Neural crest cell (in vitro differentiated cells): ENCODE measurements around the gene DOK4. TPM values are rescaled to one million over a fixed set of nuclear protein-coding genes. Genes with fewer than 3 reads are reported as not detected.

Experiments
- DNase-seq: peaks from one replicate; pipeline ENCODE4 v3.0.0; 2021; ENCODE audit warnings: low read depth, mixed read lengths, low spot score
- H3K27ac Mint-ChIP-seq: one replicate; pipeline ENCODE4 v1.8.0; 2021; ENCODE audit warnings: mild to moderate bottlenecking, mixed read lengths; ENCODE audit not compliant: unreplicated experiment
- H3K27me3 Mint-ChIP-seq: 2 replicates; pipeline ENCODE4 v1.8.0; 2021; ENCODE audit warnings: low read depth, mild to moderate bottlenecking, mixed read lengths
- H3K36me3 Mint-ChIP-seq: 2 replicates; pipeline ENCODE4 v1.8.0; 2021; ENCODE audit warnings: low read depth, mild to moderate bottlenecking, mixed read lengths
- H3K4me1 Mint-ChIP-seq: 2 replicates; pipeline ENCODE4 v1.8.0; 2021; ENCODE audit warnings: mixed read lengths
- H3K4me3 Mint-ChIP-seq: one replicate; pipeline ENCODE4 v1.8.0; 2021; ENCODE audit warnings: mild to moderate bottlenecking, mixed read lengths
- H3K9me3 Mint-ChIP-seq: 2 replicates; pipeline ENCODE4 v1.8.0; 2021; ENCODE audit warnings: mixed read lengths
- total RNA-seq: library from RNA; stranded (reverse); gene quantifications from 2 replicates; pipeline ENCODE4 v1.2.1, GENCODE V29; 2021
- TF ChIP-seq, protein P1 (sequence below): fragments of 200-600 bp; sonication (generic); conservative IDR thresholded peaks from 2 replicates; pipeline ENCODE4 v1.5.0; 2021; ENCODE audit warnings: antibody characterized with exemption, mild to moderate bottlenecking

Gene DOK4
- total RNA-seq, 1 donor from 2014 or later = 22.7 TPM

DNA sequence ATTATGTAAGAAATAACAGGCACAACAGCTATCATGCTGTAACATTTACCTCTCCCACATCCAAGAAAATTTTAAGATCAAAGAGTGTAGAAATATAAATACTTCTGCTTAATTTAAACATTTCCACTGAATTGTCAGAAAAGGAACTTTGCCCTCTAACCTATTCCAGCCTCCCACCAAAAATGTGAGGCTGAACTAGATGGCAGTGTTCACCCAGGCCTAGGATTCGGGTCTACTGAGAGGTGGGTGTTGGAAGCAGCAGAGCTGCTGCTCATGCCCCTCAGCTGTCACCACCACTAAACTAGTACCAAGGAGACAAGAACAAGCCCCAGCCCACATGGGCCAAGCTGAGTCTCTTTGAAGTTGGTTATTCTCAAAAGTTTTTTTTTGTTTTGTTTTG is 50.5 kb downstream of the DOK4 start:
- Mint-ChIP-seq H3K9me3 (no peaks in the 10 kb centered on the region), H3K27ac (no peak overlapping the region), H3K27me3 (no peaks in the 10 kb centered on the region), H3K4me1 (no peaks in the 10 kb centered on the region), H3K4me3 (no peak overlapping the region), H3K36me3 (peaks cover 37% of the 10 kb centered on the region)
- no peak for DNase-seq
- TF ChIP-seq, protein P1, sequence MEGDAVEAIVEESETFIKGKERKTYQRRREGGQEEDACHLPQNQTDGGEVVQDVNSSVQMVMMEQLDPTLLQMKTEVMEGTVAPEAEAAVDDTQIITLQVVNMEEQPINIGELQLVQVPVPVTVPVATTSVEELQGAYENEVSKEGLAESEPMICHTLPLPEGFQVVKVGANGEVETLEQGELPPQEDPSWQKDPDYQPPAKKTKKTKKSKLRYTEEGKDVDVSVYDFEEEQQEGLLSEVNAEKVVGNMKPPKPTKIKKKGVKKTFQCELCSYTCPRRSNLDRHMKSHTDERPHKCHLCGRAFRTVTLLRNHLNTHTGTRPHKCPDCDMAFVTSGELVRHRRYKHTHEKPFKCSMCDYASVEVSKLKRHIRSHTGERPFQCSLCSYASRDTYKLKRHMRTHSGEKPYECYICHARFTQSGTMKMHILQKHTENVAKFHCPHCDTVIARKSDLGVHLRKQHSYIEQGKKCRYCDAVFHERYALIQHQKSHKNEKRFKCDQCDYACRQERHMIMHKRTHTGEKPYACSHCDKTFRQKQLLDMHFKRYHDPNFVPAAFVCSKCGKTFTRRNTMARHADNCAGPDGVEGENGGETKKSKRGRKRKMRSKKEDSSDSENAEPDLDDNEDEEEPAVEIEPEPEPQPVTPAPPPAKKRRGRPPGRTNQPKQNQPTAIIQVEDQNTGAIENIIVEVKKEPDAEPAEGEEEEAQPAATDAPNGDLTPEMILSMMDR = no peak

DNA sequence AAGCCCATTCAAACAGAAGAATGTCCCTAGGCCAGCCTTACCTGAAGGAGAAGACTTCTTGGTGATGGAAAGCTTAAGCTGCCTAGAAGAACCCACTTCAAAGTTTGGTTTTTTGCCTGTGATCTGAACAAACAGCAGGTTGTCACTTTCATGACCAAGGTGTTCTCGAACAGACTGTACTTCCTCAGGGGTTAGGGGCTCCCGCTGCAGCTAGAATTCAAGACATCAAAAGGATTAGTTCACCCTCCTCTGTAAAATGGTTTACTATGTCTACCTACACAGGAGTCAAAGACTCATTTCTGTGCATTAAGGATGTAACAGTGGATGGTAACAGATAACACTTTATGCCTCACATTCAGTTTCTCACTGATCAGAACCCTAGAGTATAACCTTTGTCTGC is 52.3 kb downstream of the DOK4 start:
- peaks cover 28% of the 10 kb centered on the region for H3K36me3 Mint-ChIP-seq
- H3K4me3 Mint-ChIP-seq = no peak overlapping the region
- H3K27me3 Mint-ChIP-seq = no peaks in the 10 kb centered on the region
- no peak overlapping the region for H3K27ac Mint-ChIP-seq
- TF ChIP-seq, protein P1 = no peak
- DNase-seq = no peak
- H3K9me3 Mint-ChIP-seq = no peaks in the 10 kb centered on the region
- H3K4me1 Mint-ChIP-seq = no peaks in the 10 kb centered on the region

DNA sequence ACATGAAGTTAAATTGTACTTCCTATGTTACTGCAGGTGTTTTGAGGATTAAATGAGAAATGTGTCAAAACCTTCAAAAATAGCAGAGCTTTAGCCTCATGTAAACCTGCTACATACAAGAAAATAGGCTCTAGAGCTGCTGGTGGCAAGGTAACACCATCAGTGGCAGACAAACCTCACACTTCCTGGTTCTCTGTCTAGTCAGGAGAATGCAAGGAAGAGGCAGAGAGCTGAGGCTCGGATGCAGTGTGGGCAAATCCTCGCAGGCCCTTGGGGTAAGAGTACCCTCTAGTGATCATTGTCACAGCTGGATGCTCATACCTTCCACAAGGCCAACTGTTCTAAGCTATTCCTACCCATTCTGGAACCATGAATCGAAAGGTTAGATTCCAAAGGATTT is 53.3 kb downstream of the DOK4 start:
- Mint-ChIP-seq H3K27ac (no peak overlapping the region), H3K4me3 (no peak overlapping the region), H3K36me3 (peaks cover 26% of the 10 kb centered on the region), H3K4me1 (no peaks in the 10 kb centered on the region), H3K27me3 (no peaks in the 10 kb centered on the region), H3K9me3 (no peaks in the 10 kb centered on the region)
- no peak for DNase-seq
- TF ChIP-seq, protein P1 = no peak

DNA sequence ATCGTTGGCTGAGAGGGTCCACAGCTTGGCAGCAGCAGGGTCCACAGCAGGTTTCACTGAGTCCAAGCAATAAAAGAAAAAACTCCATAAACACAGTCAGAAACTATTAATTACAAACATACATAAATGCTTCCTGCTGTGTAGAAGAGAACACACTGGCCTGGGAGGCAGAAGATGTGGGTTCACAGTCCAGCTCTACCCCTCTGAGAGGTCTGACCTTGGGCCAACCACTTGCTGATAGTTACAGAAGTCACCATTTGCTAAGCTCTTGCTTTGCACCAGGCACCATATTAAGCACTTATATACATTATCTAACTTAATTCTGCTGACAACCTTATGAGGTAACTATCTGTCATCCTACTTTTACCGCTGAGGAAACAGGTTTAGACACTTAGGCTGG is 53.8 kb downstream of the DOK4 start:
- H3K36me3 Mint-ChIP-seq = peaks cover 25% of the 10 kb centered on the region
- no peaks in the 10 kb centered on the region for H3K4me1 Mint-ChIP-seq

DNA sequence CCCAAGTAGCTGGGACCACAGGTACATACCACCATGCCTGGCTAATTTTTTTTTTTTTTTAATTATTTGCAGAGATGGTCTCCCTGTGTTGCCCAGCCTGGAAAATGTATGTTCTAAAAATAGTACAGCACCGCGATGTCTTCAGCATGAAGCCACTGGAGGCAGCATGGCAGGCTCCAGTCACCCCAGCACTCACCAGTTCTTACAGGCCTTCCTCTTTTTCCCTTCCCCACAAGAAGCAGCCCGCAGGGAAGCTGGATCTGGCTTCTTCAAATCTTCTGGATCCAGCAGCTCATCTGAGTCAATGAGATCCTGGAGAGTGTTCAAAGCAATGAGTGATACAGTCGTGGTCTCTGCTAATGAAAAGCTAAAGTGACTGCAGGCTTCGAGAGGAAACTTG is 55.3 kb downstream of the DOK4 start:
- Mint-ChIP-seq H3K4me3 (no peak overlapping the region), H3K27ac (no peak overlapping the region), H3K9me3 (no peaks in the 10 kb centered on the region), H3K4me1 (no peaks in the 10 kb centered on the region), H3K36me3 (peaks cover 25% of the 10 kb centered on the region), H3K27me3 (no peaks in the 10 kb centered on the region)
- TF ChIP-seq, protein P1 = no peak
- no peak for DNase-seq

More for the DNA sequence above, 53.8 kb downstream of the DOK4 start:
- TF ChIP-seq, protein P1 = no peak
- no peaks in the 10 kb centered on the region for H3K27me3 Mint-ChIP-seq
- no peak overlapping the region for H3K4me3 Mint-ChIP-seq
- H3K27ac Mint-ChIP-seq = no peak overlapping the region
- no peak for DNase-seq
- no peaks in the 10 kb centered on the region for H3K9me3 Mint-ChIP-seq

DNA sequence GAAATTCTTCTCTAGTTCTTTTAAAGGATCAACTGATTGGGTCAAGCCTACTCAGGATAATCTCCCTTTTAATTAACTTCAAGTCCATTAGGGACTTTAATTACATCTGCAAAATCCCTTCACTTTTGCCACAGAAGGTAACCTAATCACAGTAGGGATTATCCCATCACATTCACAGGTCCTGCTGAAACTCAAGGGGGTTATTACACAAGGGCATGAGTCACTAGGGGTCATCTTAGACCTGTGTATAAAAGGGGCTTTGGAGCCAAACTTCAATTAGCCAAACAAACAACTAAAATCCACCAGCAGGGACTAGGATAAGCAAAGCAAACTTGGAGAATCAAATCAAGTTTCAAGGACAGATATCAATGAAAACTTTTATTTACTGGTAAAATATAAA is 58.5 kb downstream of the DOK4 start:
- peaks cover 21% of the 10 kb centered on the region for H3K36me3 Mint-ChIP-seq
- TF ChIP-seq, protein P1 = no peak
- H3K4me3 Mint-ChIP-seq = no peak overlapping the region
- no peaks in the 10 kb centered on the region for H3K9me3 Mint-ChIP-seq
- H3K27ac Mint-ChIP-seq = peak overlapping the region; percentile 45
- DNase-seq = no peak
- H3K4me1 Mint-ChIP-seq = no peaks in the 10 kb centered on the region
- H3K27me3 Mint-ChIP-seq = no peaks in the 10 kb centered on the region
